GM10266 (cell line): ENCODE data around the gene PRRC2C.

Experiments
- DNase-seq: peaks from one replicate; pipeline ENCODE4 v3.0.0; 2012; ENCODE audit errors: extremely low spot score
- TF ChIP-seq, protein P1 (sequence below): IDR thresholded peaks from 2 replicates; pipeline ENCODE4 v1.5.1; 2012; ENCODE audit warnings: mild to moderate bottlenecking, low read depth; ENCODE audit not compliant: control insufficient read depth, insufficient read depth; ENCODE audit errors: missing control alignments

PRRC2C gene

GRCh38 chr1:171583591-171584201, 98.4 kb downstream of the PRRC2C start:
- TF ChIP-seq, protein P1, sequence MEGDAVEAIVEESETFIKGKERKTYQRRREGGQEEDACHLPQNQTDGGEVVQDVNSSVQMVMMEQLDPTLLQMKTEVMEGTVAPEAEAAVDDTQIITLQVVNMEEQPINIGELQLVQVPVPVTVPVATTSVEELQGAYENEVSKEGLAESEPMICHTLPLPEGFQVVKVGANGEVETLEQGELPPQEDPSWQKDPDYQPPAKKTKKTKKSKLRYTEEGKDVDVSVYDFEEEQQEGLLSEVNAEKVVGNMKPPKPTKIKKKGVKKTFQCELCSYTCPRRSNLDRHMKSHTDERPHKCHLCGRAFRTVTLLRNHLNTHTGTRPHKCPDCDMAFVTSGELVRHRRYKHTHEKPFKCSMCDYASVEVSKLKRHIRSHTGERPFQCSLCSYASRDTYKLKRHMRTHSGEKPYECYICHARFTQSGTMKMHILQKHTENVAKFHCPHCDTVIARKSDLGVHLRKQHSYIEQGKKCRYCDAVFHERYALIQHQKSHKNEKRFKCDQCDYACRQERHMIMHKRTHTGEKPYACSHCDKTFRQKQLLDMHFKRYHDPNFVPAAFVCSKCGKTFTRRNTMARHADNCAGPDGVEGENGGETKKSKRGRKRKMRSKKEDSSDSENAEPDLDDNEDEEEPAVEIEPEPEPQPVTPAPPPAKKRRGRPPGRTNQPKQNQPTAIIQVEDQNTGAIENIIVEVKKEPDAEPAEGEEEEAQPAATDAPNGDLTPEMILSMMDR = no peak
- no peak for DNase-seq

- TF ChIP-seq, protein P1 = no peak
- no peak for DNase-seq
These were observed 100.4 kb downstream of the PRRC2C start for GRCh38 chr1:171585715-171586114.

GRCh38 chr1:171588230-171588629, 102.9 kb downstream of the PRRC2C start:
- TF ChIP-seq, protein P1 = no peak
- no peak for DNase-seq

GRCh38 chr1:171590022-171590421, 104.7 kb downstream of the PRRC2C start:
- no peak for DNase-seq
- TF ChIP-seq, protein P1 = no peak

GRCh38 chr1:171595324-171595723, 110.0 kb downstream of the PRRC2C start:
- no peak for DNase-seq
- TF ChIP-seq, protein P1 = no peak

DNA sequence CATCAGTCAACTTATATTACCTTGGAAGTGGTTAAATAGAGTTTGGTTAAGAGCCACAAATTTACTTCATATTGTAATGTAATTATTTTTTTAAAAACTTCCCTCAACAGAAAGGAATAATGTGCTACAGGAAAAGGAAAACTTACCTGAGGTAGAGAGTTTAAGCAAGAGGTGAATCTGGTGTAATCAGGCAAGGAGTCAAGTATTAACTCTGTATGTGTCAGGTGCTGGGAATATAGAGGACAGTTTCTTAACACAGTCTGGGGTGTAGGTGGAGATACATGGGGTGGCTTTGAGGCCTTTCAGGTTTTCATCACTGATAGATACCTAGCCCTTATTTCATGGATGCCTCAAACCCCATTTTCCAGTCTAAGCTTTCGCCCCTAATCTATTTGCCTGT, 110.8 kb downstream of the PRRC2C start:
- DNase-seq = no peak
- TF ChIP-seq, protein P1 = no peak

DNA sequence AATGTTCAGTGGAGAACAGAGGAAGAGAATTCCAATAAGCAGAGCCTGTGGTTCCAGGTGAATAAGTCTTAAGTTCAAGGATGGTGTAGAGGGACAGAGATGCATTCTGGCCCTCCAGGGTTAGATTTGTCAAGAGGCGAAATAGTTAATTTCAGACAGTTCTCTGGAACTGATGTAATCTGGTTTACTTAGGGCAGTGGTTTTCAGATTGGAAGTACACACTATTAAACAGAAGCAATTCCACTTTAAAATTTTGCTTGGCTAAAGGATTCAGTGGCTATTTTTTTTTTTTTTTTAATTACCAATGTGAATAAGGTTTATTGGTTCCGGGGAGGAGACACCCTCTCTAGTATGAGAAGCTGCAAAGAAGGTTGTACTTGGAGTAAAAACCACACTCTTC, 111.4 kb downstream of the PRRC2C start:
- TF ChIP-seq, protein P1 = no peak
- no peak for DNase-seq
